Measurements from ENCODE around the gene MBD5. TPM values are rescaled to one million over a fixed set of nuclear protein-coding genes. Genes with fewer than 3 reads are reported as not detected.

Gene MBD5
- polyA plus RNA-seq, 1 of the 3 experiments (the other 2 are of a cell fraction), result 7.4 TPM

DNA sequence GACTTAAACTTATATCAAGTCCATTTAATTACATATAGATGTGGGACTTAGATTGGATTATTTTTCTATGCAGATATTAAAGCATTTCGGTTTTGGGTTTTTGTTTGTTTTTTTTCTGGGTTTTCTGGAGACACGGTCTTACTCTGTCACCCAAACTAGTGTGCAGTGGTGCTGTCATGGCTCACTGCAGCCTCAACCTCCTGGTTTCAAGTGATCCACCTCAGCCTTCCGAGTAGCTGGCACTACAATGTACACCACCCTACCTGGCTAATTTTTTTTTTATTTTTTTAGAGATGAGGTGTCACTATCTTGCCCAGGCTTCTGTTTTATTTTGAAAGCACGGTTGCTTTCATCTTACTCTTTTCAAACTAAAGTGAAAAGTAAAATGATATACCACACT, 281.6 kb downstream of the MBD5 start:
- no peaks in the 10 kb centered on the region for H3K27me3 ChIP-seq (ENCODE audit: insufficient read depth)
- H3K36me3 ChIP-seq (replicated peaks in 1 of 2; ENCODE audit: control insufficient read depth in 1 of 2, insufficient read depth in 2 of 2, low read length in 1 of 2), result no peaks in the 10 kb centered on the region
- H3K9ac ChIP-seq, result no peak overlapping the region
- no peak for DNase-seq
- H3K9me2 ChIP-seq, result no peaks in the 10 kb centered on the region
- no peaks in the 10 kb centered on the region for H4K20me1 ChIP-seq (ENCODE audit: insufficient read depth)
- no peak overlapping the region for H2AFZ ChIP-seq (ENCODE audit: low read depth)
- peaks cover 2 to 9% of the 10 kb centered on the region in 2 experiments; a peak in 2 of 4 replicates for H3K4me1 ChIP-seq (ENCODE audit: control insufficient read depth in 1 of 2, insufficient read depth in 2 of 2, low read depth in 1 of 2, low read length in 1 of 2)
- no peak overlapping the region for H3K27ac ChIP-seq (ENCODE audit: low read depth in 2 of 2, low read length in 1 of 2)
- no peaks in the 10 kb centered on the region for H3K9me3 ChIP-seq
- no peaks in the 10 kb centered on the region for H3K79me2 ChIP-seq (ENCODE audit: insufficient read depth)
- WGBS (ENCODE audit: low lambda C conversion rate), result 93% methylated on average over 4 of the region's 4 CpGs
- CTCF ChIA-PET, result no interaction called here
- TF ChIP-seq NRF1 (IDR thresholded peaks at IDR 0.05; ENCODE audit: low read depth, low read length) (no peak), NFIC (IDR thresholded peaks at IDR 0.05; ENCODE audit: borderline replicate concordance) (no peak), CHD2 (IDR thresholded peaks at IDR 0.05; ENCODE audit: low read length, partially characterized antibody) (no peak), TAF1 (IDR thresholded peaks at IDR 0.05; ENCODE audit: borderline replicate concordance, low read depth, low read length) (no peak), RFX5 (IDR thresholded peaks at IDR 0.05; ENCODE audit: low read length) (no peak), GATA2 (CRISPR knock-in tag; IDR thresholded peaks at IDR 0.05) (no peak), GABPA (IDR thresholded peaks at IDR 0.05; ENCODE audit: low read depth) (no peak), TCF12 (IDR thresholded peaks at IDR 0.05) (no peak), JUND (IDR thresholded peaks at IDR 0.05) (no peak), FOSL2 (IDR thresholded peaks at IDR 0.05; ENCODE audit: borderline replicate concordance, low read depth) (no peak), RXRA (IDR thresholded peaks at IDR 0.05; ENCODE audit: borderline replicate concordance, low read depth) (no peak)
- TF ChIP-seq, protein P1, sequence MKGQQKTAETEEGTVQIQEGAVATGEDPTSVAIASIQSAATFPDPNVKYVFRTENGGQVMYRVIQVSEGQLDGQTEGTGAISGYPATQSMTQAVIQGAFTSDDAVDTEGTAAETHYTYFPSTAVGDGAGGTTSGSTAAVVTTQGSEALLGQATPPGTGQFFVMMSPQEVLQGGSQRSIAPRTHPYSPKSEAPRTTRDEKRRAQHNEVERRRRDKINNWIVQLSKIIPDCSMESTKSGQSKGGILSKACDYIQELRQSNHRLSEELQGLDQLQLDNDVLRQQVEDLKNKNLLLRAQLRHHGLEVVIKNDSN (IDR thresholded peaks at IDR 0.05; ENCODE audit: borderline replicate concordance, low read depth), result no peak
- TF ChIP-seq, protein P2, sequence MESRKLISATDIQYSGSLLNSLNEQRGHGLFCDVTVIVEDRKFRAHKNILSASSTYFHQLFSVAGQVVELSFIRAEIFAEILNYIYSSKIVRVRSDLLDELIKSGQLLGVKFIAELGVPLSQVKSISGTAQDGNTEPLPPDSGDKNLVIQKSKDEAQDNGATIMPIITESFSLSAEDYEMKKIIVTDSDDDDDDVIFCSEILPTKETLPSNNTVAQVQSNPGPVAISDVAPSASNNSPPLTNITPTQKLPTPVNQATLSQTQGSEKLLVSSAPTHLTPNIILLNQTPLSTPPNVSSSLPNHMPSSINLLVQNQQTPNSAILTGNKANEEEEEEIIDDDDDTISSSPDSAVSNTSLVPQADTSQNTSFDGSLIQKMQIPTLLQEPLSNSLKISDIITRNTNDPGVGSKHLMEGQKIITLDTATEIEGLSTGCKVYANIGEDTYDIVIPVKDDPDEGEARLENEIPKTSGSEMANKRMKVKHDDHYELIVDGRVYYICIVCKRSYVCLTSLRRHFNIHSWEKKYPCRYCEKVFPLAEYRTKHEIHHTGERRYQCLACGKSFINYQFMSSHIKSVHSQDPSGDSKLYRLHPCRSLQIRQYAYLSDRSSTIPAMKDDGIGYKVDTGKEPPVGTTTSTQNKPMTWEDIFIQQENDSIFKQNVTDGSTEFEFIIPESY (IDR thresholded peaks at IDR 0.05; ENCODE audit: borderline replicate concordance, low read depth), result no peak
- TF ChIP-seq, protein P3, sequence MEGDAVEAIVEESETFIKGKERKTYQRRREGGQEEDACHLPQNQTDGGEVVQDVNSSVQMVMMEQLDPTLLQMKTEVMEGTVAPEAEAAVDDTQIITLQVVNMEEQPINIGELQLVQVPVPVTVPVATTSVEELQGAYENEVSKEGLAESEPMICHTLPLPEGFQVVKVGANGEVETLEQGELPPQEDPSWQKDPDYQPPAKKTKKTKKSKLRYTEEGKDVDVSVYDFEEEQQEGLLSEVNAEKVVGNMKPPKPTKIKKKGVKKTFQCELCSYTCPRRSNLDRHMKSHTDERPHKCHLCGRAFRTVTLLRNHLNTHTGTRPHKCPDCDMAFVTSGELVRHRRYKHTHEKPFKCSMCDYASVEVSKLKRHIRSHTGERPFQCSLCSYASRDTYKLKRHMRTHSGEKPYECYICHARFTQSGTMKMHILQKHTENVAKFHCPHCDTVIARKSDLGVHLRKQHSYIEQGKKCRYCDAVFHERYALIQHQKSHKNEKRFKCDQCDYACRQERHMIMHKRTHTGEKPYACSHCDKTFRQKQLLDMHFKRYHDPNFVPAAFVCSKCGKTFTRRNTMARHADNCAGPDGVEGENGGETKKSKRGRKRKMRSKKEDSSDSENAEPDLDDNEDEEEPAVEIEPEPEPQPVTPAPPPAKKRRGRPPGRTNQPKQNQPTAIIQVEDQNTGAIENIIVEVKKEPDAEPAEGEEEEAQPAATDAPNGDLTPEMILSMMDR (IDR thresholded peaks at IDR 0.05), result no peak
- TF ChIP-seq, protein P4, sequence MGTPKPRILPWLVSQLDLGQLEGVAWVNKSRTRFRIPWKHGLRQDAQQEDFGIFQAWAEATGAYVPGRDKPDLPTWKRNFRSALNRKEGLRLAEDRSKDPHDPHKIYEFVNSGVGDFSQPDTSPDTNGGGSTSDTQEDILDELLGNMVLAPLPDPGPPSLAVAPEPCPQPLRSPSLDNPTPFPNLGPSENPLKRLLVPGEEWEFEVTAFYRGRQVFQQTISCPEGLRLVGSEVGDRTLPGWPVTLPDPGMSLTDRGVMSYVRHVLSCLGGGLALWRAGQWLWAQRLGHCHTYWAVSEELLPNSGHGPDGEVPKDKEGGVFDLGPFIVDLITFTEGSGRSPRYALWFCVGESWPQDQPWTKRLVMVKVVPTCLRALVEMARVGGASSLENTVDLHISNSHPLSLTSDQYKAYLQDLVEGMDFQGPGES (IDR thresholded peaks at IDR 0.05; ENCODE audit: low read depth, low read length), result no peak
- no peak overlapping the region for H3K4me3 ChIP-seq (ENCODE audit: low read depth in 2 of 2, low read length in 1 of 2)
- no peaks in the 10 kb centered on the region for H3F3A ChIP-seq (replicated peaks; ENCODE audit: insufficient read depth)
- H3K4me2 ChIP-seq, result no peak overlapping the region
- POLR2A ChIA-PET, result no interaction called here

Measured in SK-N-SH (cell line).